ENCODE data around the gene VPREB3.

GRCh38 chr22:23796461-23796860, 42.2 kb upstream of the VPREB3 start:
- TF ChIP-seq POLR2A (IDR thresholded peaks at IDR 0.05; ENCODE audit: low read length) (no peak), GATA1 (IDR thresholded peaks at IDR 0.05; ENCODE audit: low read depth, low read length) (no peak)
